Measurements from ENCODE around the gene ARHGAP33. TPM values are rescaled to one million over a fixed set of nuclear protein-coding genes. Genes with fewer than 3 reads are reported as not detected.

The ARHGAP33 gene
- total RNA-seq, 4 donors from 2014 or later, result 3.3 to 11.2 (median 7.7) TPM

GRCh38 chr19:35740423-35741202, 34.8 kb upstream of the ARHGAP33 start:
- H3K36me3 ChIP-seq, result peaks cover 22 to 61% (median 47%) of the 10 kb centered on the region in 4 donors
- H3K9me3 ChIP-seq, result no peaks in the 10 kb centered on the region
- peaks cover 24 to 61% (median 37%) of the 10 kb centered on the region in 4 donors for H3K4me1 ChIP-seq
- WGBS, result under 1% methylated on average over 17 of the region's 63 CpGs
- intact Hi-C loops (cut with DNase I), result no loop called here
- peak overlapping the region; percentile 80 to 94 (median 88) for H3K27ac ChIP-seq (replicated peaks in 1 of 4)
- peak overlapping the region; percentile 58 to 67 (median 66) for H3K4me3 ChIP-seq
- no peaks in the 10 kb centered on the region for H3K27me3 ChIP-seq
- peak; percentile 99 for DNase-seq (ENCODE audit: extremely low spot score)
- TF ChIP-seq CTCF (IDR thresholded peaks at IDR 0.05) (peak in 1 of 3 experiments; percentile 36), EP300 (IDR thresholded peaks at IDR 0.05) (peak; percentile 86), POLR2AphosphoS5 (IDR thresholded peaks at IDR 0.05) (peak; percentile 76), POLR2A (IDR thresholded peaks at IDR 0.05; ENCODE audit: low read depth) (no peak)

- Histone ChIP-seq H3K27ac (replicated peaks in 1 of 4) (peak overlapping the region; percentile 80 to 94 (median 88)), H3K4me1 (peaks cover 28 to 66% (median 42%) of the 10 kb centered on the region in 4 donors), H3K4me3 (peak overlapping the region; percentile 58 to 67 (median 66)), H3K27me3 (no peaks in the 10 kb centered on the region), H3K36me3 (peaks cover 22 to 56% (median 42%) of the 10 kb centered on the region in 4 donors), H3K9me3 (no peaks in the 10 kb centered on the region)
- TF ChIP-seq POLR2AphosphoS5 (IDR thresholded peaks at IDR 0.05) (no peak), EP300 (IDR thresholded peaks at IDR 0.05) (no peak), POLR2A (IDR thresholded peaks at IDR 0.05; ENCODE audit: low read depth) (no peak)
- WGBS, result 17% methylated on average over 2 of the region's 12 CpGs
- intact Hi-C loops (cut with DNase I), result no loop called here
- DNase-seq (ENCODE audit: extremely low spot score), result no peak
These were observed 34.2 kb upstream of the ARHGAP33 start for GRCh38 chr19:35741203-35741515.

GRCh38 chr19:35742121-35742724, 33.1 kb upstream of the ARHGAP33 start, which contains the start of gene IGFLR1:
Gene IGFLR1 (minus strand): TSS chr19:35742452. CDS start chr19:35741180, 1,272 bp downstream.
- Histone ChIP-seq H3K4me1 (peaks cover 34 to 77% (median 49%) of the 10 kb centered on the region in 4 donors), H3K27me3 (no peaks in the 10 kb centered on the region), H3K9me3 (no peaks in the 10 kb centered on the region), H3K27ac (replicated peaks in 1 of 4) (peak within 1 kb of the TSS; percentile 80 to 94 (median 88)), H3K4me3 (peak within 1 kb of the TSS; percentile 58 to 67 (median 66)), H3K36me3 (peaks cover 16 to 45% (median 34%) of the 10 kb centered on the region in 4 donors)
- intact Hi-C loops (cut with DNase I), result no loop called here
- 72% methylated on average over 9 of the region's 9 CpGs for WGBS
- DNase-seq (ENCODE audit: extremely low spot score), result no peak
- no peak for TF ChIP-seq POLR2AphosphoS5 (IDR thresholded peaks at IDR 0.05)
- no peak for TF ChIP-seq EP300 (IDR thresholded peaks at IDR 0.05)
- TF ChIP-seq CTCF (IDR thresholded peaks at IDR 0.05), result no peak
- no peak for TF ChIP-seq POLR2A (IDR thresholded peaks at IDR 0.05; ENCODE audit: low read depth)

GRCh38 chr19:35743640-35744429, 31.5 kb upstream of the ARHGAP33 start:
- TF ChIP-seq POLR2A (IDR thresholded peaks at IDR 0.05; ENCODE audit: low read depth), result no peak
- no peak for TF ChIP-seq EP300 (IDR thresholded peaks at IDR 0.05)
- no peak for TF ChIP-seq POLR2AphosphoS5 (IDR thresholded peaks at IDR 0.05)
- no peak for TF ChIP-seq CTCF (IDR thresholded peaks at IDR 0.05)
- H3K9me3 ChIP-seq, result no peaks in the 10 kb centered on the region
- intact Hi-C loops (cut with DNase I), result no loop called here
- H3K27me3 ChIP-seq, result no peaks in the 10 kb centered on the region
- peak overlapping the region; percentile 64 to 99 (median 85) for H3K4me3 ChIP-seq
- WGBS, result 83% methylated on average over 19 of the region's 19 CpGs
- peaks cover 0 to 29% (median 18%) of the 10 kb centered on the region in 4 donors for H3K36me3 ChIP-seq
- peaks cover 39 to 83% (median 57%) of the 10 kb centered on the region in 4 donors for H3K4me1 ChIP-seq
- DNase-seq (ENCODE audit: extremely low spot score), result no peak
- H3K27ac ChIP-seq (replicated peaks in 1 of 4), result peak overlapping the region; percentile 94 to 100 (median 99)

Measured in esophagus muscularis mucosa (tissue), 4 donors.